Tibial artery (tissue), 4 donors: Measurements from ENCODE around the gene ZBTB16.

Experiments
- DNase-seq, 2 donors: peaks; one replicate each; pipeline ENCODE4 v3.0.0-alpha.2; 2019
- H3K27ac ChIP-seq, 2 donors: fragments of 200-600 bp; sonication (generic) in 1 of 2; 1 replicate in 1 of 2; 2 replicates in 1 of 2; pipeline ENCODE4 v1.5.1; 2018 to 2019; ENCODE audit warnings: mild to moderate bottlenecking in 1 of 2
- H3K27me3 ChIP-seq, 2 donors: fragments of 200-600 bp; sonication (generic) in 1 of 2; one replicate each; pipeline versions ENCODE4 v1.5.1 to v1.6.0; 2016 to 2019
- H3K36me3 ChIP-seq, 3 donors: fragments of 200-600 bp; sonication (generic) in 2 of 3; one replicate each; pipeline ENCODE4 v1.5.1; 2016 to 2019; ENCODE audit warnings: mild to moderate bottlenecking in 2 of 3
- H3K4me1 ChIP-seq, 4 donors: fragments of 200-600 bp; sonication (generic) in 2 of 4; 1 replicate in 3 of 4; 2 replicates in 1 of 4; pipeline ENCODE4 v1.5.1; 2016 to 2019
- H3K4me3 ChIP-seq, 2 donors: fragments of 200-600 bp; sonication (generic) in 1 of 2; 1 replicate in 1 of 2; 2 replicates in 1 of 2; pipeline ENCODE4 v1.5.1; 2018 to 2019; ENCODE audit warnings: mild to moderate bottlenecking in 2 of 2
- H3K9me3 ChIP-seq, 3 donors: fragments of 200-600 bp; sonication (generic) in 1 of 3; one replicate each; pipeline ENCODE4 v1.5.1; 2016 to 2019
- CTCF ChIP-seq, 2 experiments: fragments of 200-600 bp in 1 of 2; fragments of 450-650 bp in 1 of 2; IDR thresholded peaks; one replicate each; pipeline ENCODE4 v1.5.1; 2017 to 2019; ENCODE audit warnings: antibody characterized with exemption in 2 of 2, mild to moderate bottlenecking in 1 of 2, moderate library complexity in 1 of 2
- intact Hi-C: fragments of 100-400 bp; cut with DNase I; formaldehyde crosslinking; loops from one replicate; pipeline ENCODE4 v1.15.0; 2023; ENCODE audit warnings: low total_unique reads

The ZBTB16 gene

GRCh38 chr11:114017723-114018122, 41.8 kb upstream of the ZBTB16 start:
- Histone ChIP-seq H3K9me3 (no peaks in the 10 kb centered on the region), H3K4me3 (no peak overlapping the region), H3K27me3 (peaks cover 0 to 4% of the 10 kb centered on the region in 2 donors), H3K36me3 (no peaks in the 10 kb centered on the region), H3K4me1 (no peaks in the 10 kb centered on the region), H3K27ac (no peak overlapping the region)
- intact Hi-C loops = no loop called here
- TF ChIP-seq CTCF (IDR thresholded peaks at IDR 0.05) = no peak
- DNase-seq = no peak

GRCh38 chr11:114019046-114019445, 40.5 kb upstream of the ZBTB16 start:
- no peak overlapping the region for H3K27ac ChIP-seq
- no peak for TF ChIP-seq CTCF (IDR thresholded peaks at IDR 0.05)
- no peaks in the 10 kb centered on the region for H3K36me3 ChIP-seq
- DNase-seq = no peak
- intact Hi-C loops = no loop called here
- no peaks in the 10 kb centered on the region for H3K27me3 ChIP-seq
- no peaks in the 10 kb centered on the region for H3K4me1 ChIP-seq
- no peak overlapping the region for H3K4me3 ChIP-seq
- no peaks in the 10 kb centered on the region for H3K9me3 ChIP-seq

- DNase-seq = no peak
- intact Hi-C loops = no loop called here
- no peak overlapping the region for H3K4me3 ChIP-seq
- H3K27me3 ChIP-seq = no peaks in the 10 kb centered on the region
- no peaks in the 10 kb centered on the region for H3K9me3 ChIP-seq
- H3K36me3 ChIP-seq = no peaks in the 10 kb centered on the region
- no peak overlapping the region for H3K27ac ChIP-seq
- H3K4me1 ChIP-seq = peaks cover 0 to 3% (median 2%) of the 10 kb centered on the region in 4 donors
- no peak for TF ChIP-seq CTCF (IDR thresholded peaks at IDR 0.05)
Measured at GRCh38 chr11:114019574-114019973, 39.9 kb upstream of the ZBTB16 start.

GRCh38 chr11:114025329-114025907, 34.1 kb upstream of the ZBTB16 start:
- H3K36me3 ChIP-seq = no peaks in the 10 kb centered on the region
- H3K9me3 ChIP-seq = no peaks in the 10 kb centered on the region
- intact Hi-C loops = no loop called here
- peak overlapping the region; percentile 57 to 71 for H3K27ac ChIP-seq
- no peak for DNase-seq
- no peaks in the 10 kb centered on the region for H3K27me3 ChIP-seq
- H3K4me3 ChIP-seq = no peak overlapping the region
- peaks cover 0 to 22% (median 17%) of the 10 kb centered on the region in 4 donors for H3K4me1 ChIP-seq
- TF ChIP-seq CTCF (IDR thresholded peaks at IDR 0.05) = no peak

GRCh38 chr11:114026355-114026754, 33.2 kb upstream of the ZBTB16 start:
- Histone ChIP-seq H3K9me3 (no peaks in the 10 kb centered on the region), H3K4me3 (no peak overlapping the region), H3K4me1 (peaks cover 0 to 31% (median 17%) of the 10 kb centered on the region in 4 donors), H3K36me3 (no peaks in the 10 kb centered on the region), H3K27ac (peak overlapping the region; percentile 57 to 71), H3K27me3 (no peaks in the 10 kb centered on the region)
- intact Hi-C loops = no loop called here
- no peak for DNase-seq
- no peak for TF ChIP-seq CTCF (IDR thresholded peaks at IDR 0.05)

- no peak for DNase-seq
- no peak overlapping the region for H3K27ac ChIP-seq
- no peak overlapping the region for H3K4me3 ChIP-seq
- H3K36me3 ChIP-seq = no peaks in the 10 kb centered on the region
- intact Hi-C loops = no loop called here
- TF ChIP-seq CTCF (IDR thresholded peaks at IDR 0.05) = no peak
- no peaks in the 10 kb centered on the region for H3K9me3 ChIP-seq
- H3K27me3 ChIP-seq = no peaks in the 10 kb centered on the region
- peaks cover 0 to 42% (median 21%) of the 10 kb centered on the region in 4 donors for H3K4me1 ChIP-seq
Measured at GRCh38 chr11:114027391-114027790, 32.1 kb upstream of the ZBTB16 start.
